AG04450 (cell line): Measurements from ENCODE around the gene TRIM14. TPM values are rescaled to one million over a fixed set of nuclear protein-coding genes. Genes with fewer than 3 reads are reported as not detected.

Experiments
- CTCF ChIA-PET: fragments of 300-600, 350-600 bp; formaldehyde crosslinking; extraction: SDS; loops from one replicate; lab custom pipeline; 2022; ENCODE audit warnings: antibody characterized with exemption, inconsistent platforms; lab: Charles Lee
- POLR2A ChIA-PET: fragments of 350-600 bp; formaldehyde crosslinking; extraction: SDS; loops from one replicate; lab custom pipeline; 2021; ENCODE audit warnings: antibody characterized with exemption, inconsistent platforms; lab: Yijun Ruan, JAX
- DNase-seq: peaks from one replicate; pipeline ENCODE4 v3.0.0-alpha.2; 2011; ENCODE audit warnings: low read depth, low spot score
- H3K27ac ChIP-seq: one replicate; pipeline ENCODE4 v1.5.1; 2012; ENCODE audit warnings: low read depth, low read length, control low read depth
- H3K27me3 ChIP-seq: one replicate; pipeline ENCODE4 v1.6.0; 2012; ENCODE audit warnings: low read length; ENCODE audit not compliant: control insufficient read depth, insufficient read depth
- H3K4me3 ChIP-seq: 2 replicates; pipeline ENCODE4 v1.5.1; 2011; ENCODE audit warnings: mild to moderate bottlenecking, low read depth, low read length, control low read depth
- H3K9me3 ChIP-seq: 2 replicates; pipeline ENCODE4 v1.5.1; 2012; ENCODE audit warnings: low read length; ENCODE audit not compliant: control insufficient read depth, insufficient read depth
- CTCF ChIP-seq: IDR thresholded peaks from 2 replicates; pipeline ENCODE4 v1.5.1; 2011; ENCODE audit warnings: low read depth, low read length, control low read depth, inconsistent platforms
- polyA plus RNA-seq: library from polyadenylated mRNA; depleted of rRNA; stranded (reverse); fragments of >200 nt; gene quantifications from 2 replicates; pipeline ENCODE4 v1.2.3, GENCODE V29; 2011

Gene TRIM14
- polyA plus RNA-seq, 1 experiment = 8.3 TPM

DNA sequence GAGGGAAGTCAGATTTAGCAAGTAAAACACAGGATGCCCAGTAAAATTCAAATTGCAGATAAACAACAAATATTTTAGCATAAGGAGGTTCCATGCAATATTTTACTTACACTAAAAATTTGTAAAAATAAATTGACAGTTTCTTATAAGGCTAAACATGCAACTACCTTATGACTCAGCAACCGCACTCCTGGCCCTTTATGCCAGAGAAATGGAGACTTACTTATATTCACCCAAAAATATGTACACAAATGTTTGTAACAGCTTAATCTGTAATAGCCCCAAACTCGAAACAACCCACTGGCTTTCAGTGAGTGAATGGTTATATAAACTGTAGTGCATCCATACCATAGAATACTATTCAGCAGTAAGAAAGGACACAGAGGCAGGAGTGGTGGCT is 28.6 kb upstream of the TRIM14 start:
- CTCF ChIA-PET = no interaction called here
- no peaks in the 10 kb centered on the region for H3K9me3 ChIP-seq
- POLR2A ChIA-PET = interaction anchor here (0.7 kb wide), 1 partner anchor 20 kb away, joined by 7 read pairs; no protein-coding TSS in a partner anchor
- no peak for TF ChIP-seq CTCF
- H3K4me3 ChIP-seq = no peak overlapping the region
- H3K27ac ChIP-seq = no peak overlapping the region
- H3K27me3 ChIP-seq = peaks cover 7% of the 10 kb centered on the region
- no peak for DNase-seq

- Histone ChIP-seq H3K27me3 (peaks cover 7% of the 10 kb centered on the region), H3K27ac (no peak overlapping the region), H3K9me3 (no peaks in the 10 kb centered on the region), H3K4me3 (no peak overlapping the region)
- POLR2A ChIA-PET = no interaction called here
- CTCF ChIA-PET = no interaction called here
- TF ChIP-seq CTCF = no peak
- DNase-seq = no peak
Observed at GRCh38 chr9:98146101-98146991, 27.3 kb upstream of the TRIM14 start.

DNA sequence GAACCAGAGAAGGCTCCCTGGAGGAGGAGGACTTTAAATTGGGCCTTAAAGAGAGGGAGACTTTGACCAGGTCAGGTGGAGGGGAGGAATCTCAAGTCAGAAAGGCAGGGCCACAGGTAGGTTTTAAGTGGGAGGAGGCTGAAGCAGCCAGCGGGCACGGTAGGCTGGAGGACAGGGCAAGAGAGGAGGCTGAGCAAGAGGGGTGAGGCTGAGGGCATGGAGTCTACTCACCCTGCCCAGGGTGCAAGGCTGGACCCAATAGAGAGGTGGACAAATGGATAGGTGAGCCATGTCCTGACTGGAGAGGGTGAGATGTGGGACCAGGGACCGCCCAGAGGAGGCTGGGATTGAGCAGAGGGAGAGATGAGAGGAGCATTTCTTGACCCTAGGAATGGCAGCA is 25.6 kb upstream of the TRIM14 start:
- H3K27me3 ChIP-seq = peaks cover 9% of the 10 kb centered on the region
- no peaks in the 10 kb centered on the region for H3K9me3 ChIP-seq
- CTCF ChIA-PET = no interaction called here
- no peak for DNase-seq
- H3K4me3 ChIP-seq = no peak overlapping the region
- POLR2A ChIA-PET = no interaction called here
- TF ChIP-seq CTCF = no peak
- no peak overlapping the region for H3K27ac ChIP-seq

GRCh38 chr9:98144076-98144475 is 25.1 kb upstream of the TRIM14 start:
- Histone ChIP-seq H3K4me3 (no peak overlapping the region), H3K27me3 (peaks cover 6% of the 10 kb centered on the region), H3K9me3 (no peaks in the 10 kb centered on the region), H3K27ac (no peak overlapping the region)
- CTCF ChIA-PET = no interaction called here
- POLR2A ChIA-PET = no interaction called here
- no peak for TF ChIP-seq CTCF
- DNase-seq = no peak

DNA sequence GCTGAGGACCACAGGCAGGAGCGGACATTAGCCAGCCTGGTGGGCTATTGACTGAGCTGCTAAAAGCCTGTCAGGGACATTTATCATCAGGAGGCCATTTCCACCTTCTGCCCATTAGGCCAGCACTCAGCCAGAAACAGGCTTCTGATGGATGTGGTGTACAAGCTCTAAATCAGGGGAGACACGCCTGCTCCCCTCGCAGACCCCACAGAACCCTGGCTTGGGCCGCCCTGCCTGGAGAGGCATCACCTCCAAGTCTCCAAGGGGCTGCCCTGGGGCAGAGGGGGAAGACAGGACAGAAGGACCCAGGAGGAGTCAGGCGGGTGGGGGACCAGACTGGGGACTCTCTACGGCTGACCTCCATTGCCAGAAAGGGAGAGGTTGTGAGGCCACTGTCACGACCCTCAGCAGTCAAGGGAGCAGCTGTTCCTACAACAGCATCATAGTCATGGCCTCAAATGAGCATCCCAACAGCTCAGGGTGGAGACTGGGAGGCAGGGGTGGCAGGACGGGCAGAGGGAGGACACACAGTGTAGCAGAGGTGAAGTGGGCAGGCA is 24.0 kb upstream of the TRIM14 start:
- no peak for TF ChIP-seq CTCF
- no peak for DNase-seq
- peaks cover 6% of the 10 kb centered on the region for H3K27me3 ChIP-seq
- ChIA-PET POLR2A (no interaction called here), CTCF (no interaction called here)
- no peak overlapping the region for H3K4me3 ChIP-seq
- no peak overlapping the region for H3K27ac ChIP-seq
- no peaks in the 10 kb centered on the region for H3K9me3 ChIP-seq
